ENCODE measurements around the gene LBHD2. TPM values are rescaled to one million over a fixed set of nuclear protein-coding genes. Genes with fewer than 3 reads are reported as not detected.
"Not testable (repeated sequence)": the region's sequence is repeated elsewhere in the genome, so short reads cannot be mapped to it uniquely, and the experiment has no call there.

LBHD2 gene
- total RNA-seq, 1 donor from 2014 or later: not detected

DNA sequence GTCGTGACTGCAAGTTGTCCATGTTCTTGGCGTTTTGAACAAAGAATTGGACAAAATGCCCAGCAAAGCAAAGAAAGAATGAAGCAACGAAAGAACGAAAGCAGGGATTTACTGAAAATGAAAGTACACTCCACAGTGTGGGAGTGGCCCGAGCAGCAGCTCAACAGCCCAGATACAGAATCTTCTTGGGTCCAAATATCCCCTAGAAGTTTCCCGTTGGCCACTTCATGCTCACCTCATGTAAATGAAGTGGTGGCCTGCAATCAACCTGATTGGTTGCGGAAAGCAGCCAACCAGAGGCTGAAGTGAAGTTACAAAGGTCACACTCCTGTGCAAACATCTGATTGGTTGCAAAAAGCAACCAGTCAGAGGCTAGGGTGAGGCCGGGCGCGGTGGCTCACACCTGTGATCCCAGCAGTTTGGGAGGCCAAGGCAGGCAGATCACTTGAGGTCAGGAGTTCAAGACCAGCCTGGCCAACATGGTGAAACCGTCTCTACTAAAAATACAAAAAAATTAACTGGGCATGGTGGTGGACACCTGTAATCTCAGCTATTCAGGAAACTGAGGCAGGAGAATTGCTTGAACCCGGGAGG is 31.2 kb downstream of the LBHD2 start:
- H3K36me3 ChIP-seq (ENCODE audit: insufficient read depth, low read length); H3K79me2 ChIP-seq (ENCODE audit: insufficient read depth, low read length); H3K4me3 Mint-ChIP-seq (ENCODE audit: unreplicated experiment); H3K27me3 Mint-ChIP-seq (ENCODE audit: low read depth, unreplicated experiment); FAIRE-seq; H3K9me3 Mint-ChIP-seq (ENCODE audit: unreplicated experiment); H4K20me1 ChIP-seq (ENCODE audit: insufficient read depth, low read length); H3K9me3 ChIP-seq (ENCODE audit: insufficient read depth, low read depth, low read length); DNase-seq (ENCODE audit: low read depth); H3K9ac ChIP-seq (ENCODE audit: low read length); H2AFZ ChIP-seq (ENCODE audit: low read depth, low read length); H3K36me3 Mint-ChIP-seq (ENCODE audit: low read depth, unreplicated experiment); H3K27ac ChIP-seq (ENCODE audit: low read depth, low read length); H3K27me3 ChIP-seq (ENCODE audit: insufficient read depth, low read length); H3K4me3 ChIP-seq (ENCODE audit: insufficient read depth, low read depth, low read length): not testable (repeated sequence)
- H3K27ac Mint-ChIP-seq (ENCODE audit: unreplicated experiment): peak overlapping the region; percentile 63
- peaks cover 19% of the 10 kb centered on the region for H3K4me1 Mint-ChIP-seq (ENCODE audit: low read depth, unreplicated experiment)
- Histone ChIP-seq H3K4me2 (ENCODE audit: low read length) (peak overlapping the region; percentile 15), H3K4me1 (ENCODE audit: insufficient read depth, low read length) (peaks cover 20% of the 10 kb centered on the region)

DNA sequence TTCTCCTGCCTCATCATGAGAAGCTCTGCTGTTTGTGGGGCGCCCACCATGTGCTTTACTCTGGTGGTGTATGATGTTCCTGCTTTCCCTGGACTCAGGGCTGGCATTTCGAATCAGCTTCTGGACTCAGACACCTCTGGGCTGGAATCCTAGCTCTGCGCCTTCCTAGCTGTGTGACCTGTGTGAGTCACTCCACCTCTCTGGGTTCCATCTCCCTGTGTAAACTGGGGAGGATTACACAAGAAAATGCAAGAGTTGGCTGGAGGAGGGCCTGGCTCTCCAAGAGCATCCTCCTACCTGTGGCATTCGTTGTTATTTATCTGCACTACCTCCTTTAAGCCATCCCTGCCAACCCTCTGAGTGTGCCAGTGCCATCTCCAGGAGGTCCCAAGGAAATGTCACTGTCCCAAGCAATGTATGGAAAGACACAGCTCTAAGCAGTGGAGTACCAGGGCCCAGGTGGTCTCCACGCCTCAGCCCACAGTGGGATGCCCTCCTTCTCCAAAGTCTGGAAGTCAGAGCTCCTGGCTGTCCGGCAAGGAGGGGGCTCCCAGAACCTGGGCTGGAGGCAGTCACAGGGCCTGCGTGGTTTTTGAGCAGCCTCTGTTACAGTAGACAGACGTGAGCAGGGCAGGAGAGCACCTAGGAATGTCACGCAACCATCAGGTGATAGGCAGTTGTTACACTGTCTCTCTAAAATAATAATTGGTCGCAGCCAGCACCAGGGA is 32.0 kb downstream of the LBHD2 start:
- no peak overlapping the region for H3K9ac ChIP-seq (ENCODE audit: low read length)
- H3K27ac ChIP-seq (ENCODE audit: low read depth, low read length): no peak overlapping the region
- no peaks in the 10 kb centered on the region for H4K20me1 ChIP-seq (ENCODE audit: insufficient read depth, low read length)
- no peaks in the 10 kb centered on the region for H3K79me2 ChIP-seq (ENCODE audit: insufficient read depth, low read length)
- no peaks in the 10 kb centered on the region for H3K27me3 ChIP-seq (ENCODE audit: insufficient read depth, low read length)
- TF ChIP-seq EZH2 (IDR thresholded peaks at IDR 0.05; ENCODE audit: insufficient read depth, low read length): no peak
- TF ChIP-seq, protein P1, sequence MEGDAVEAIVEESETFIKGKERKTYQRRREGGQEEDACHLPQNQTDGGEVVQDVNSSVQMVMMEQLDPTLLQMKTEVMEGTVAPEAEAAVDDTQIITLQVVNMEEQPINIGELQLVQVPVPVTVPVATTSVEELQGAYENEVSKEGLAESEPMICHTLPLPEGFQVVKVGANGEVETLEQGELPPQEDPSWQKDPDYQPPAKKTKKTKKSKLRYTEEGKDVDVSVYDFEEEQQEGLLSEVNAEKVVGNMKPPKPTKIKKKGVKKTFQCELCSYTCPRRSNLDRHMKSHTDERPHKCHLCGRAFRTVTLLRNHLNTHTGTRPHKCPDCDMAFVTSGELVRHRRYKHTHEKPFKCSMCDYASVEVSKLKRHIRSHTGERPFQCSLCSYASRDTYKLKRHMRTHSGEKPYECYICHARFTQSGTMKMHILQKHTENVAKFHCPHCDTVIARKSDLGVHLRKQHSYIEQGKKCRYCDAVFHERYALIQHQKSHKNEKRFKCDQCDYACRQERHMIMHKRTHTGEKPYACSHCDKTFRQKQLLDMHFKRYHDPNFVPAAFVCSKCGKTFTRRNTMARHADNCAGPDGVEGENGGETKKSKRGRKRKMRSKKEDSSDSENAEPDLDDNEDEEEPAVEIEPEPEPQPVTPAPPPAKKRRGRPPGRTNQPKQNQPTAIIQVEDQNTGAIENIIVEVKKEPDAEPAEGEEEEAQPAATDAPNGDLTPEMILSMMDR (IDR thresholded peaks at IDR 0.05; ENCODE audit: insufficient read depth, low read depth, low read length): no peak
- H3K9me3 ChIP-seq (ENCODE audit: insufficient read depth, low read depth, low read length): no peaks in the 10 kb centered on the region
- FAIRE-seq (no peak), DNase-seq (ENCODE audit: low read depth) (peak; percentile 23)
- no peak overlapping the region for H3K4me3 ChIP-seq (ENCODE audit: insufficient read depth, low read depth, low read length)
- H3K4me1 ChIP-seq (ENCODE audit: insufficient read depth, low read length): peaks cover 12% of the 10 kb centered on the region
- H3K36me3 ChIP-seq (ENCODE audit: insufficient read depth, low read length): no peaks in the 10 kb centered on the region
- no peak overlapping the region for H3K4me3 Mint-ChIP-seq (ENCODE audit: unreplicated experiment)
- H3K9me3 Mint-ChIP-seq (ENCODE audit: unreplicated experiment): peaks cover 2% of the 10 kb centered on the region
- H3K36me3 Mint-ChIP-seq (ENCODE audit: low read depth, unreplicated experiment): no peaks in the 10 kb centered on the region
- H3K27me3 Mint-ChIP-seq (ENCODE audit: low read depth, unreplicated experiment): peaks cover 6% of the 10 kb centered on the region
- no peak overlapping the region for H2AFZ ChIP-seq (ENCODE audit: low read depth, low read length)
- H3K4me2 ChIP-seq (ENCODE audit: low read length): no peak overlapping the region
- H3K27ac Mint-ChIP-seq (ENCODE audit: unreplicated experiment): no peak overlapping the region
- peaks cover 13% of the 10 kb centered on the region for H3K4me1 Mint-ChIP-seq (ENCODE audit: low read depth, unreplicated experiment)

DNA sequence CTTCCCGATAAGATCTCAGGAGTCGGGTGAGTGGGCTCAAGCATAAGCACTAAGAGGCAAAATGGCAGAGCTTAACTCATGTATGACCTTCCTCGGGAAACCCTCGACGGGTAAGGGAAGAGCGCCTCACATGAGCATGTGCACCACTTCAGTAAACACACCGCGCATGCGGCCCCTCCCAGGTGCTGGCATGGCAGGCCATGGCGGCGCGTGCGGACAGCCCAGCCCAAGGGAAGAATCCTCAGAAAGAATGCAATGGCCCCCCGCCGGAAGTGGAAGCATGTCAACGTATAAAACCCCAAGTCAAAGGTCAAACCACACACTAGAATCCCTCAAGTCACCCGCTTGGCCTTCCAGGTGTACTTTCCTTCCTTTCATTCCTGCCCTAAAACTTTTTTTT is 32.6 kb downstream of the LBHD2 start:
- H4K20me1 ChIP-seq (ENCODE audit: insufficient read depth, low read length): no peaks in the 10 kb centered on the region
- FAIRE-seq (no peak), DNase-seq (ENCODE audit: low read depth) (no peak)
- peaks cover 9% of the 10 kb centered on the region for H3K4me1 ChIP-seq (ENCODE audit: insufficient read depth, low read length)
- no peak overlapping the region for H3K9ac ChIP-seq (ENCODE audit: low read length)
- H3K4me1 Mint-ChIP-seq (ENCODE audit: low read depth, unreplicated experiment): peaks cover 12% of the 10 kb centered on the region
- no peak overlapping the region for H3K4me2 ChIP-seq (ENCODE audit: low read length)
- no peaks in the 10 kb centered on the region for H3K27me3 ChIP-seq (ENCODE audit: insufficient read depth, low read length)
- H3K27ac ChIP-seq (ENCODE audit: low read depth, low read length): no peak overlapping the region
- H3K9me3 ChIP-seq (ENCODE audit: insufficient read depth, low read depth, low read length): no peaks in the 10 kb centered on the region
- peaks cover 2% of the 10 kb centered on the region for H3K9me3 Mint-ChIP-seq (ENCODE audit: unreplicated experiment)
- no peaks in the 10 kb centered on the region for H3K36me3 Mint-ChIP-seq (ENCODE audit: low read depth, unreplicated experiment)
- H2AFZ ChIP-seq (ENCODE audit: low read depth, low read length): no peak overlapping the region
- no peak overlapping the region for H3K4me3 ChIP-seq (ENCODE audit: insufficient read depth, low read depth, low read length)
- no peaks in the 10 kb centered on the region for H3K79me2 ChIP-seq (ENCODE audit: insufficient read depth, low read length)
- H3K36me3 ChIP-seq (ENCODE audit: insufficient read depth, low read length): no peaks in the 10 kb centered on the region
- no peak overlapping the region for H3K27ac Mint-ChIP-seq (ENCODE audit: unreplicated experiment)
- TF ChIP-seq, protein P1 (IDR thresholded peaks at IDR 0.05; ENCODE audit: insufficient read depth, low read depth, low read length): no peak
- TF ChIP-seq EZH2 (IDR thresholded peaks at IDR 0.05; ENCODE audit: insufficient read depth, low read length): no peak
- peaks cover 6% of the 10 kb centered on the region for H3K27me3 Mint-ChIP-seq (ENCODE audit: low read depth, unreplicated experiment)
- H3K4me3 Mint-ChIP-seq (ENCODE audit: unreplicated experiment): peak overlapping the region; percentile 45

DNA sequence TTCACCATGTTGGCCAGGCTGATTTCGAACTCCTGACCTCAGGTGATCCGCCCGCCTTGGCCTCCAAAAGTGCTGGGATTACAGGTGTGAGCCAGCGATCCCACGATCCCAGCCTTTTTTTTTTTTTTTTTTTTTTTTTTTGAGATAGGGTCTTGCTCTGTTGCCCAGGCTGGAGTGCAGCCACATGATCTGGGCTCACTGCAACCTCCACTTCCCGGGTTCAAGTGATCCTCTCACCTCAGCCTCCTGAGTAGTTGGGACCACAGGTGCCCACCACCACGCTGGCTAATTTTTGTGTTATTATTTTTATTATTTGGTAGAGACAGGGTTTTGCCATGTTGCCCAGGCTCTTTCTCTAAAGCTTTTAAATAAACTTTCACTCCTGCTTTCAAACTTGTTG is 33.5 kb downstream of the LBHD2 start:
- not testable (repeated sequence) for H4K20me1 ChIP-seq (ENCODE audit: insufficient read depth, low read length); H3K79me2 ChIP-seq (ENCODE audit: insufficient read depth, low read length); H3K9me3 Mint-ChIP-seq (ENCODE audit: unreplicated experiment); H3K36me3 Mint-ChIP-seq (ENCODE audit: low read depth, unreplicated experiment); H3K27me3 ChIP-seq (ENCODE audit: insufficient read depth, low read length); H3K4me3 ChIP-seq (ENCODE audit: insufficient read depth, low read depth, low read length); H3K27ac ChIP-seq (ENCODE audit: low read depth, low read length); H3K4me3 Mint-ChIP-seq (ENCODE audit: unreplicated experiment); H3K9me3 ChIP-seq (ENCODE audit: insufficient read depth, low read depth, low read length); DNase-seq (ENCODE audit: low read depth); H3K9ac ChIP-seq (ENCODE audit: low read length); H3K27ac Mint-ChIP-seq (ENCODE audit: unreplicated experiment); H3K4me2 ChIP-seq (ENCODE audit: low read length); H3K27me3 Mint-ChIP-seq (ENCODE audit: low read depth, unreplicated experiment); FAIRE-seq; H2AFZ ChIP-seq (ENCODE audit: low read depth, low read length); H3K36me3 ChIP-seq (ENCODE audit: insufficient read depth, low read length)
- H3K4me1 Mint-ChIP-seq (ENCODE audit: low read depth, unreplicated experiment): peaks cover 10% of the 10 kb centered on the region
- H3K4me1 ChIP-seq (ENCODE audit: insufficient read depth, low read length): peaks cover 16% of the 10 kb centered on the region

Data from astrocyte (in vitro differentiated cells and primary cell).